ENCODE measurements around the gene CSK. TPM values are rescaled to one million over a fixed set of nuclear protein-coding genes. Genes with fewer than 3 reads are reported as not detected.

Gene CSK
- total and polyA plus RNA-seq, 12 donors, result 19.7 to 48.6 (median 24.8) TPM

GRCh38 chr15:74793135-74794028 is 11.5 kb downstream of the CSK start:
- Histone ChIP-seq H3K4me1 (peaks cover 20 to 95% (median 64%) of the 10 kb centered on the region in 9 donors), H3K4me3 (peak overlapping the region in 1 of 10 donors; percentile 7), H3K9me3 (no peaks in the 10 kb centered on the region), H3K27me3 (no peaks in the 10 kb centered on the region), H3K27ac (peak overlapping the region in 2 of 10 donors; percentile 93 to 96), H3K36me3 (peaks cover 0 to 35% (median 0%) of the 10 kb centered on the region in 9 donors)
- DNase-seq, result no peak
- ATAC-seq, result no peak
- WGBS, 2 donors, result 79 to 82% methylated on average over 12 of the region's 12 CpGs
- intact Hi-C loops (cut with DNase I), result no loop called here
- TF ChIP-seq CTCF (IDR thresholded peaks at IDR 0.05), result peak in 1 of 9 donors; percentile 50

- H3K27me3 ChIP-seq, result no peaks in the 10 kb centered on the region
- peak overlapping the region in 1 of 10 donors; percentile 47 for H3K27ac ChIP-seq
- DNase-seq (no peak), ATAC-seq (no peak)
- H3K9me3 ChIP-seq, result no peaks in the 10 kb centered on the region
- H3K4me3 ChIP-seq, result no peak overlapping the region
- intact Hi-C loops (cut with DNase I), result no loop called here
- 89 to 91% methylated on average over 7 to 8 of the region's 9 CpGs for WGBS, 2 donors
- TF ChIP-seq CTCF (IDR thresholded peaks at IDR 0.05), result no peak
- peaks cover 15 to 95% (median 59%) of the 10 kb centered on the region in 9 donors for H3K4me1 ChIP-seq
- peaks cover 0 to 45% (median 0%) of the 10 kb centered on the region in 9 donors for H3K36me3 ChIP-seq
These were observed 12.5 kb downstream of the CSK start for GRCh38 chr15:74794248-74794969.

GRCh38 chr15:74794970-74795349 is 13.1 kb downstream of the CSK start:
- TF ChIP-seq CTCF (IDR thresholded peaks at IDR 0.05), result no peak
- H3K27ac ChIP-seq, result peak overlapping the region in 1 of 10 donors; percentile 47
- H3K4me1 ChIP-seq, result peaks cover 15 to 95% (median 58%) of the 10 kb centered on the region in 9 donors
- intact Hi-C loops (cut with DNase I), result no loop called here
- H3K27me3 ChIP-seq, result no peaks in the 10 kb centered on the region
- DNase-seq (no peak), ATAC-seq (no peak)
- H3K36me3 ChIP-seq, result peaks cover 0 to 51% (median 0%) of the 10 kb centered on the region in 9 donors
- H3K9me3 ChIP-seq, result no peaks in the 10 kb centered on the region
- WGBS, 2 donors, result 91 to 93% methylated on average over 9 of the region's 9 CpGs
- H3K4me3 ChIP-seq, result no peak overlapping the region

- peaks cover 0 to 62% (median 5%) of the 10 kb centered on the region in 9 donors for H3K36me3 ChIP-seq
- 93 to 94% methylated on average over 14 of the region's 14 CpGs for WGBS, 2 donors
- DNase-seq (no peak), ATAC-seq (no peak)
- peak overlapping the region in 1 of 10 donors; percentile 20 for H3K27ac ChIP-seq
- no peak overlapping the region for H3K4me3 ChIP-seq
- H3K27me3 ChIP-seq, result no peaks in the 10 kb centered on the region
- H3K9me3 ChIP-seq, result no peaks in the 10 kb centered on the region
- intact Hi-C loops (cut with DNase I), result no loop called here
- peaks cover 10 to 91% (median 53%) of the 10 kb centered on the region in 9 donors for H3K4me1 ChIP-seq
- no peak for TF ChIP-seq CTCF (IDR thresholded peaks at IDR 0.05)
These were observed 14.2 kb downstream of the CSK start for GRCh38 chr15:74795966-74796625.
